ENCODE data around the gene CERS4. TPM values are rescaled to one million over a fixed set of nuclear protein-coding genes. Genes with fewer than 3 reads are reported as not detected.
A peak's percentile ranks its signal among the peaks of the same experiment; 100 is the strongest.
"Not testable (repeated sequence)": the region's sequence is repeated elsewhere in the genome, so short reads cannot be mapped to it uniquely, and the experiment has no call there.

The CERS4 gene
- total RNA-seq, 1 experiment from 2014 or later, result 43.9 TPM

DNA sequence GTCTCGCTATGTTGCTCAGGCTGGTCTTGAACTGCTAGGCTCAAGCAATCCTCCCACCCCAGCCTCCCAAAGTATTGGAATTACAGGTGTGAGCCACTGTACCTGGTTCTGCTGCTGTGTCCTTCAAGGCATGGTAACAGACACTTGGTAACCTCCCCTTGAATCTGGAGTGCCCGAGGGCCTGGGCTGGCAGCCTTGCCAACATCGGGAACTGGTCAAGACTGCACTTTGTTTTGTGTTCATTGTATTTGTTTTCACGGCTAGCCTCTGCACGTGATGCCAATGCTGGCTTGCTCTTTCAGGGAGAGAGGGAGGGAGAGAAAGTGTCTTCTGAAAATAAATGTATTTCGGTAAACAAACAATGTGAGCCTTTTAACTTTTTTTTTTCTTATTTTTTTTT lies 12.0 kb downstream of the CERS4 start:
- CTCF ChIA-PET, result no interaction called here
- Histone ChIP-seq H4K20me1 (ENCODE audit: low read length) (no peaks in the 10 kb centered on the region), H3K9ac (ENCODE audit: low read length) (no peak overlapping the region), H3K27ac (ENCODE audit: low read length) (no peak overlapping the region), H3F3A (ENCODE audit: low read length, unreplicated experiment) (no peaks in the 10 kb centered on the region), H3K4me2 (ENCODE audit: low read length) (no peak overlapping the region), H3K79me2 (ENCODE audit: low read length) (no peaks in the 10 kb centered on the region), H3K4me1 (ENCODE audit: insufficient read depth, low read length) (no peaks in the 10 kb centered on the region), H3K36me3 (ENCODE audit: low read depth, low read length) (no peaks in the 10 kb centered on the region), H3K9me2 (replicated peaks; ENCODE audit: low read length) (no peaks in the 10 kb centered on the region), H3K9me3 (ENCODE audit: low read length) (no peaks in the 10 kb centered on the region), H3K4me3 (ENCODE audit: low read length) (no peak overlapping the region), H2AFZ (ENCODE audit: low read length) (0 out of 2 replicates have a peak overlapping the region, but pooled peaks have one; percentile 40), H3K27me3 (ENCODE audit: low read length) (no peaks in the 10 kb centered on the region)
- ATAC-seq (peak; percentile 20; the same call in 1 of the 2 replicates), DNase-seq (no peak)
- POLR2A ChIA-PET (ENCODE audit: unreplicated experiment), result no interaction called here
- BruUV-seq (replicated peaks), result no TSS peak
- intact Hi-C loops (cut with micrococcal nuclease), result no loop called here
- TF ChIP-seq EZH2phosphoT487 (IDR thresholded peaks at IDR 0.05; ENCODE audit: borderline replicate concordance, low read length) (no peak), EZH2 (IDR thresholded peaks at IDR 0.05; ENCODE audit: low read length, unreplicated experiment) (no peak)
- TF ChIP-seq, protein P1, sequence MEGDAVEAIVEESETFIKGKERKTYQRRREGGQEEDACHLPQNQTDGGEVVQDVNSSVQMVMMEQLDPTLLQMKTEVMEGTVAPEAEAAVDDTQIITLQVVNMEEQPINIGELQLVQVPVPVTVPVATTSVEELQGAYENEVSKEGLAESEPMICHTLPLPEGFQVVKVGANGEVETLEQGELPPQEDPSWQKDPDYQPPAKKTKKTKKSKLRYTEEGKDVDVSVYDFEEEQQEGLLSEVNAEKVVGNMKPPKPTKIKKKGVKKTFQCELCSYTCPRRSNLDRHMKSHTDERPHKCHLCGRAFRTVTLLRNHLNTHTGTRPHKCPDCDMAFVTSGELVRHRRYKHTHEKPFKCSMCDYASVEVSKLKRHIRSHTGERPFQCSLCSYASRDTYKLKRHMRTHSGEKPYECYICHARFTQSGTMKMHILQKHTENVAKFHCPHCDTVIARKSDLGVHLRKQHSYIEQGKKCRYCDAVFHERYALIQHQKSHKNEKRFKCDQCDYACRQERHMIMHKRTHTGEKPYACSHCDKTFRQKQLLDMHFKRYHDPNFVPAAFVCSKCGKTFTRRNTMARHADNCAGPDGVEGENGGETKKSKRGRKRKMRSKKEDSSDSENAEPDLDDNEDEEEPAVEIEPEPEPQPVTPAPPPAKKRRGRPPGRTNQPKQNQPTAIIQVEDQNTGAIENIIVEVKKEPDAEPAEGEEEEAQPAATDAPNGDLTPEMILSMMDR (conservative IDR thresholded peaks at IDR 0.05; ENCODE audit: low read depth, low read length), result no peak

DNA sequence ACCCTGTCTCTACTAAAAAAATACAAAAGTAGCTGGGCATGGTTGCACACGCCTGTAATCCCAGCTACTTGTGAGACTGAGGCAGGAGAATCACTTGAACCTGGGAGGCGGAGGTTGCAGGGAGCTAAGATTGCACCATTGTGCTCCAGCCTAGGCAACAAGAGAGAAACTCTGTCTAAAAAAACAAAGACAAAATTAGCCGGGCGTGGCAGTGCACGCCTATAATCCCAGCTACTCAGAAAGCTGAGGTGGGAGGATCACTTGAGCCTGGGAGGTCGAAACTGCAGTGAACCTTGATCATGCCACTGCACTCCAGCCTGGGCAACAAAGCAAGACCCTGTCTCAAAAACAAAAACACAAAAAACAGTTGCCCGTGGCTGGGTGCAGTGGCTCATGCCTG lies 14.3 kb downstream of the CERS4 start:
- H3K4me3 ChIP-seq (ENCODE audit: low read length); H3K4me1 ChIP-seq (ENCODE audit: insufficient read depth, low read length); H3K27ac ChIP-seq (ENCODE audit: low read length); H4K20me1 ChIP-seq (ENCODE audit: low read length); H3K27me3 ChIP-seq (ENCODE audit: low read length); H3K9me3 ChIP-seq (ENCODE audit: low read length); H3K79me2 ChIP-seq (ENCODE audit: low read length); BruUV-seq (replicated peaks); ATAC-seq; POLR2A ChIA-PET (ENCODE audit: unreplicated experiment); CTCF ChIA-PET; H3K4me2 ChIP-seq (ENCODE audit: low read length); H2AFZ ChIP-seq (ENCODE audit: low read length); H3K36me3 ChIP-seq (ENCODE audit: low read depth, low read length); H3K9ac ChIP-seq (ENCODE audit: low read length); H3F3A ChIP-seq (ENCODE audit: low read length, unreplicated experiment); intact Hi-C loops (cut with micrococcal nuclease); DNase-seq; H3K9me2 ChIP-seq (replicated peaks; ENCODE audit: low read length): not testable (repeated sequence)

DNA sequence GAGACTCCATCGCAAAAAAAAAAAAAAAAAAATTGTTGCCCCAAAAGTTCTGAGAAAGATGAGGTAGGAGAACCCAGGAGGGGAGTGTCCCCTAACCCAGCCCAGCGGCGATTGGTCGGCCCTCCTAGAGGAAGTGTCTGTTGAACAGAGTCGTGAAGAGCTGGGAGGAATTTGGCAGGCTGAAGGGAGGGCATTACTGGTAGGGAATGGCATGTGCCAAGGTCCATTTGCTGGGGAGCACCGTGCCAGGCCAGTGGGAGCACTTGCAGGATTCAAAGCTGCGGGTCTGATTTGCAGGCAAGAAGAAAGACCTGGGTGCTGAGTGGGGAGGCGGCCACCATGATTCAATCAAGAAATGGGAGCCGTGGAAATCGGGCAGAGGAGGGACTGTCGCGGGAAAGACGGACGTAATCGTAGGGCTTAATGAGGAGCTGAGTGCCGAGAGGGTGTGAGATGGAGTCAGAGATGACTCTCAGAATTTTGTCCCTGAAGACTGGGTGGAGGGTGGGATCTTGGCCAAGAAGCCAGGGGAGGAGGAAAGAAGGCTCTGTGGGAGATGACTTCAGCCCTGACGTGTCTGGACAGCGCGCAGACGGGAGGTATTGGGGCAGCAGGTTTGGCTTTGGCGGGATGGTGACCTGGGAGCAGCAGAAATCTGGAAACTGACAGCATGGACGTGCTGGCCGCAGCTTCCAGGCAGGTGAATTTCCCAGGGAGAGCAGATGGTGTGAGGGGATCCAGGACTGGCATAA lies 15.4 kb downstream of the CERS4 start:
- H3K36me3 ChIP-seq (ENCODE audit: low read depth, low read length), result no peaks in the 10 kb centered on the region
- no peak overlapping the region for H3K9ac ChIP-seq (ENCODE audit: low read length)
- no peak for DNase-seq
- H3K27ac ChIP-seq (ENCODE audit: low read length), result no peak overlapping the region
- no peak overlapping the region for H3K4me3 ChIP-seq (ENCODE audit: low read length)
- H3K9me2 ChIP-seq (replicated peaks; ENCODE audit: low read length), result no peaks in the 10 kb centered on the region
- no peaks in the 10 kb centered on the region for H3K4me1 ChIP-seq (ENCODE audit: insufficient read depth, low read length)
- BruUV-seq (replicated peaks), result no TSS peak
- no peaks in the 10 kb centered on the region for H3K79me2 ChIP-seq (ENCODE audit: low read length)
- no peak overlapping the region for H2AFZ ChIP-seq (ENCODE audit: low read length)
- H3K4me2 ChIP-seq (ENCODE audit: low read length), result no peak overlapping the region
- CTCF ChIA-PET, result interaction anchor here (0.6 kb wide), 1 partner anchor 87 kb away, joined by 4 read pairs; no protein-coding TSS in a partner anchor
- H4K20me1 ChIP-seq (ENCODE audit: low read length), result no peaks in the 10 kb centered on the region
- TF ChIP-seq EZH2 (IDR thresholded peaks at IDR 0.05; ENCODE audit: low read length, unreplicated experiment) (no peak), EZH2phosphoT487 (IDR thresholded peaks at IDR 0.05; ENCODE audit: borderline replicate concordance, low read length) (no peak)
- TF ChIP-seq, protein P1 (conservative IDR thresholded peaks at IDR 0.05; ENCODE audit: low read depth, low read length), result no peak
- POLR2A ChIA-PET (ENCODE audit: unreplicated experiment), result no interaction called here
- intact Hi-C loops (cut with micrococcal nuclease), result no loop called here
- ATAC-seq, result no peak
- no peaks in the 10 kb centered on the region for H3F3A ChIP-seq (ENCODE audit: low read length, unreplicated experiment)
- H3K9me3 ChIP-seq (ENCODE audit: low read length), result no peaks in the 10 kb centered on the region
- H3K27me3 ChIP-seq (ENCODE audit: low read length), result no peaks in the 10 kb centered on the region
